HFFc6 (cell line): Measurements from ENCODE around the gene KRT7. TPM values are rescaled to one million over a fixed set of nuclear protein-coding genes. Genes with fewer than 3 reads are reported as not detected.

ENCODE experiments used
- DNase-seq: peaks from one replicate; pipeline ENCODE4 v3.0.0-alpha.2; 2018
- H3K27ac Mint-ChIP-seq: 2 replicates; pipeline ENCODE4 v1.8.0; 2020; ENCODE audit warnings: mild to moderate bottlenecking, mixed read lengths
- H3K27me3 Mint-ChIP-seq: 2 replicates; pipeline ENCODE4 v1.8.0; 2021; ENCODE audit warnings: mild to moderate bottlenecking, moderate library complexity, mixed read lengths; ENCODE audit not compliant: insufficient read depth
- H3K36me3 Mint-ChIP-seq: 2 replicates; pipeline ENCODE4 v1.8.0; 2021; ENCODE audit warnings: low read depth, mixed read lengths
- H3K4me1 Mint-ChIP-seq: 2 replicates; pipeline ENCODE4 v1.8.0; 2020; ENCODE audit warnings: low read depth, mixed read lengths
- H3K4me3 Mint-ChIP-seq: 2 replicates; pipeline ENCODE4 v1.8.0; 2020; ENCODE audit warnings: mild to moderate bottlenecking, moderate library complexity, mixed read lengths
- H3K9me3 Mint-ChIP-seq: 2 replicates; pipeline ENCODE4 v1.8.0; 2020; ENCODE audit warnings: mild to moderate bottlenecking, mixed read lengths
- CTCF ChIP-seq: fragments of 200-600 bp; sonication (generic); IDR thresholded peaks from 2 replicates; pipeline ENCODE4 v1.5.0; 2021; ENCODE audit warnings: antibody characterized with exemption, mild to moderate bottlenecking
- total RNA-seq, 6 experiments: library from RNA; stranded (reverse); fragmentation: NEBNext Ultra II Directional; extraction: Animal tissue kit (Norgen Biotek cat#: 25700); gene quantifications; 2 replicates in 1 of 6; 3 replicates in 5 of 6; pipeline ENCODE4 v1.2.3, GENCODE V29; 2021

Gene KRT7
- total RNA-seq, 6 experiments from 2014 or later, result 62.7 to 379 (median 67.5) TPM

DNA sequence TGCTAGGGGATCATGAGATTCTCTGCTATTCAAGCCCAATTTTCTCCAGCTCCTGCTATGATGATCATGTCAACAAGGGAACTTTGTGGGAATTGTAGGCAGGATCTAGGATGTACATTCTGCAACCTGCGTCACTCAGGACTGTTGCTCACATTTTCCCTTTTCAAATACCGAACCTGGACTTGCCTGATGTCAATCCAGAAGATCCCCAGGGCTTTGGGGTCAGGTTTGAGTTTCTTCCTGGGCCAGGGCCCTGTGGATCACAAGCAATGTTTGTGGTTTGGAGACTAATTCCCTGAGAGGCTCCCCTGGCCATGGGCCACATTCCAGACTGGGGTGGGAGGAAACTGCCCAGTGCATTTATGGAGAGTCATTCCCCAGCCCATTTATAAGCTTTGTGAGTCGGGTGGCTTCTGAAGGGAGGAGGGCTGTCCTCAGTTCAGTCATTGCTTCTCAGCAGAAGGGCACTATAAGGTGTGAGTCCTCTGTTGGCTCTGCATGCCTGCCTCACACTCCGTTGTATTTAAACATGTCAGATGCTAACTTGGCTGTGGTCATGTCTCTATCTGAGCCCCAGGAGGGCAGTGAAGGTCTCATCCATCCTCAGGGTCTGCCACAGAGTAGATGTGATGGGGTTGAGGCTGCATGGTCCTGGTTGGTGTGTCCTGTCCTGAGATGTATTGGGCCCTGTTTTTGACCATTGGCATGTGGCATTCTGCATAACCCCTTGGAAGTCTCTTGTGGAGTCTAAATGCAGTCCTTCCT, 47.9 kb downstream of the KRT7 start:
- Mint-ChIP-seq H3K4me1 (peaks cover 83% of the 10 kb centered on the region), H3K27me3 (peaks cover 2% of the 10 kb centered on the region), H3K9me3 (no peaks in the 10 kb centered on the region), H3K27ac (peak overlapping the region; percentile 99), H3K4me3 (peak overlapping the region; percentile 76), H3K36me3 (peaks cover 5% of the 10 kb centered on the region; the same call in 1 of the 2 replicates)
- peak; percentile 95 for DNase-seq
- no peak for TF ChIP-seq CTCF

- no peak for DNase-seq
- Mint-ChIP-seq H3K36me3 (peaks cover 5% of the 10 kb centered on the region; the same call in 1 of the 2 replicates), H3K27me3 (peaks cover 2% of the 10 kb centered on the region; the same call in 1 of the 2 replicates), H3K4me1 (peaks cover 85% of the 10 kb centered on the region), H3K4me3 (no peak overlapping the region), H3K27ac (peak overlapping the region; percentile 63), H3K9me3 (no peaks in the 10 kb centered on the region)
- TF ChIP-seq CTCF, result no peak
These were observed 51.6 kb downstream of the KRT7 start for GRCh38 chr12:52284562-52285171.

GRCh38 chr12:52285172-52285745, 52.2 kb downstream of the KRT7 start:
- peaks cover 5% of the 10 kb centered on the region; the same call in 1 of the 2 replicates for H3K36me3 Mint-ChIP-seq
- H3K9me3 Mint-ChIP-seq, result no peaks in the 10 kb centered on the region
- peak; percentile 75 for DNase-seq
- H3K4me1 Mint-ChIP-seq, result peaks cover 79% of the 10 kb centered on the region
- H3K27me3 Mint-ChIP-seq, result peaks cover 2% of the 10 kb centered on the region; the same call in 1 of the 2 replicates
- peak overlapping the region; percentile 63 for H3K27ac Mint-ChIP-seq
- no peak overlapping the region for H3K4me3 Mint-ChIP-seq
- no peak for TF ChIP-seq CTCF

DNA sequence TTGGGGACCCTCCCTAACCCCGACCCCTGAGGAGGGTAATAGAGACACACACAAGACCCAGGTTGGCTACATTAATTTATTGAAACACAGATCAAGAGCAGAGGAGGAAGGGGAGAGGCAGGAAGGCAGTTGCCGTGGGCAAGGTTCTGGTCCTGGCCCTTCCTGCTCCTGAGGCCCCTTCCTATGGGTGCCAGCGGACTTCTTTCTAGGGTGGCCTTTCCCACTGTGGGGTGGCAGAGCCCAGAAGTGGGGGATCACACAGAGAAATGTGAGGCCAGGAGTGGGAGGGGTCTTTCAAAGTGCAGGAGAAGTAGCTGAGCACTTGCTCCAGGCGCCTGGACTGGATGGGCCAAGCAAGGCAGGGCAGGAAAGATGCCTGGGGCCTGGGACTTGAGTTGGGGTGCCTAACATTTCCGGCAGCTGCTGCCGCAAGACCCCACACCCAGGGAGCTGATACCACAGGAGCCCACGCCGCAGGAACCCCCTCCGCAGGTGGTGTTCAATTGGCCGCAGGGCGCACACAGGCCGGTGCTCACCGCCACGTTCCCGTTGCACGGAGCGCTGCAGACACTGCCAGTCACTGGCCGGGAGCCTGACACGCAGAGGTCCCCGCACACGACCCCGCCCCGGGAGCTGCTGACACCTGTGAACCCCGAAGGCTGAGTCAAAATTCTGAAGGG, 52.9 kb downstream of the KRT7 start:
- peaks cover 2% of the 10 kb centered on the region; the same call in 1 of the 2 replicates for H3K27me3 Mint-ChIP-seq
- H3K36me3 Mint-ChIP-seq, result peaks cover 5% of the 10 kb centered on the region; the same call in 1 of the 2 replicates
- H3K4me1 Mint-ChIP-seq, result peaks cover 71% of the 10 kb centered on the region
- no peak for DNase-seq
- H3K9me3 Mint-ChIP-seq, result no peaks in the 10 kb centered on the region
- H3K4me3 Mint-ChIP-seq, result no peak overlapping the region
- TF ChIP-seq CTCF, result no peak
- peak overlapping the region; percentile 63 for H3K27ac Mint-ChIP-seq
